SK-N-SH (cell line): ENCODE data around the gene KCNE2. TPM values are rescaled to one million over a fixed set of nuclear protein-coding genes. Genes with fewer than 3 reads are reported as not detected.
"Not testable (repeated sequence)": the region's sequence is repeated elsewhere in the genome, so short reads cannot be mapped to it uniquely, and the experiment has no call there.

Source experiments
- CTCF ChIA-PET: fragments of 300-600, 350-600 bp; formaldehyde crosslinking; extraction: SDS; loops from one replicate; lab custom pipeline; 2021; lab: Yijun Ruan, JAX
- POLR2A ChIA-PET: fragments of 350-600 bp; sonication (Branson Sonifier 250); formaldehyde crosslinking; extraction: SDS; loops from one replicate; lab custom pipeline; 2020; ENCODE audit warnings: antibody characterized with exemption, inconsistent platforms; lab: Yijun Ruan, JAX
- DNase-seq: peaks from one replicate; pipeline ENCODE4 v3.0.0; 2012
- H2AFZ ChIP-seq: fragments of 200-600 bp; sonication (generic); 2 replicates; pipeline ENCODE4 v1.8.1; 2016; ENCODE audit warnings: antibody characterized with exemption, mild to moderate bottlenecking, low read depth
- H3F3A ChIP-seq: fragments of 200-600 bp; sonication (generic); replicated peaks from 2 replicates; pipeline ENCODE3; 2016; ENCODE audit warnings: antibody characterized with exemption, mild to moderate bottlenecking; ENCODE audit not compliant: insufficient read depth
- H3K27ac ChIP-seq, 2 experiments: fragments of 200-500 bp in 1 of 2; fragments of 200-600 bp in 1 of 2; sonication (Bioruptor generic) in 1 of 2; sonication (generic), shearing (Covaris generic) in 1 of 2; 2 replicates each; pipeline versions ENCODE4 v1.5.1 to v1.6.1; 2014 to 2016; ENCODE audit warnings: low read depth in 2 of 2, inconsistent platforms in 1 of 2, low read length in 1 of 2, mild to moderate bottlenecking in 1 of 2, mixed read lengths in 1 of 2
- H3K27me3 ChIP-seq: fragments of 200-600 bp; sonication (generic), shearing (Covaris generic); 2 replicates; pipeline ENCODE4 v1.6.1; 2016; ENCODE audit warnings: mixed run types; ENCODE audit not compliant: insufficient read depth
- H3K36me3 ChIP-seq, 2 experiments: fragments of 200-500 bp in 1 of 2; fragments of 200-600 bp in 1 of 2; sonication (Bioruptor generic) in 1 of 2; sonication (generic) in 1 of 2; replicated peaks in 1 of 2; 2 replicates each; pipeline versions ENCODE3 to v1.5.1; 2014 to 2016; ENCODE audit warnings: low read length in 1 of 2, mild to moderate bottlenecking in 1 of 2; ENCODE audit not compliant: insufficient read depth in 2 of 2, control insufficient read depth in 1 of 2
- H3K4me1 ChIP-seq, 2 experiments: fragments of 200-500 bp in 1 of 2; fragments of 200-600 bp in 1 of 2; sonication (Bioruptor generic) in 1 of 2; sonication (generic), shearing (Covaris generic) in 1 of 2; 2 replicates each; pipeline versions ENCODE4 v1.5.1 to v1.6.1; 2014 to 2016; ENCODE audit warnings: low read depth in 1 of 2, low read length in 1 of 2, mixed run types in 1 of 2; ENCODE audit not compliant: insufficient read depth in 2 of 2, control insufficient read depth in 1 of 2
- H3K4me2 ChIP-seq: fragments of 200-600 bp; sonication (generic), shearing (Covaris generic); 2 replicates; pipeline ENCODE4 v1.6.1; 2017; ENCODE audit warnings: mixed run types
- H3K4me3 ChIP-seq, 2 experiments: fragments of 200-500 bp in 1 of 2; fragments of 200-600 bp in 1 of 2; sonication (Bioruptor generic) in 1 of 2; sonication (generic), shearing (Covaris generic) in 1 of 2; 2 replicates each; pipeline versions ENCODE4 v1.5.1 to v1.8.1; 2014 to 2016; ENCODE audit warnings: low read depth in 2 of 2, inconsistent platforms in 1 of 2, low read length in 1 of 2, mild to moderate bottlenecking in 1 of 2, mixed read lengths in 1 of 2, moderate library complexity in 1 of 2
- H3K79me2 ChIP-seq: fragments of 200-600 bp; sonication (generic); 2 replicates; pipeline ENCODE4 v1.8.1; 2017; ENCODE audit warnings: mild to moderate bottlenecking; ENCODE audit not compliant: insufficient read depth
- H3K9ac ChIP-seq: fragments of 200-600 bp; sonication (generic); 2 replicates; pipeline ENCODE4 v1.6.1; 2017; ENCODE audit warnings: mixed run types
- H3K9me2 ChIP-seq: fragments of 200-600 bp; sonication (generic); 2 replicates; pipeline ENCODE4 v1.6.1; 2017; ENCODE audit warnings: mixed run types
- H3K9me3 ChIP-seq: fragments of 200-600 bp; sonication (generic); 2 replicates; pipeline ENCODE4 v1.6.1; 2017; ENCODE audit warnings: mixed run types, mild to moderate bottlenecking, moderate library complexity
- H4K20me1 ChIP-seq: fragments of 200-600 bp; sonication (generic); 2 replicates; pipeline ENCODE4 v1.6.1; 2017; ENCODE audit warnings: mild to moderate bottlenecking, mixed run types; ENCODE audit not compliant: insufficient read depth
- WGBS: methylation state at CpG from one replicate; pipeline ENCODE4 v1.1.6; 2017; ENCODE audit warnings: low lambda C conversion rate; 5-methylcytosine and 5-hydroxymethylcytosine counted together
- polyA plus RNA-seq, 3 experiments: library from polyadenylated mRNA; depleted of rRNA; stranded (reverse); fragments of >200 nt; gene quantifications; 2 replicates each; pipeline ENCODE4 v1.2.3, GENCODE V29; 2012

KCNE2 gene
- polyA plus RNA-seq, 1 of the 3 experiments (the other 2 are of a cell fraction): 0.05 TPM

GRCh38 chr21:34383138-34383537, 19.3 kb downstream of the KCNE2 start:
- H3K4me1 ChIP-seq, POLR2A ChIA-PET, H3K27ac ChIP-seq, H3K4me2 ChIP-seq, H3K9me3 ChIP-seq, H2AFZ ChIP-seq, H3K9me2 ChIP-seq, H3K79me2 ChIP-seq, H3K27me3 ChIP-seq, DNase-seq, H3F3A ChIP-seq, CTCF ChIA-PET, H3K4me3 ChIP-seq, H4K20me1 ChIP-seq, H3K36me3 ChIP-seq, H3K9ac ChIP-seq: not testable (repeated sequence)
- WGBS: no CpG with 5 or more reads among the region's 2 CpGs

- POLR2A ChIA-PET, H3K9me3 ChIP-seq, H3K36me3 ChIP-seq, H3K9ac ChIP-seq, H2AFZ ChIP-seq, H3K9me2 ChIP-seq, H3K27ac ChIP-seq, H3K4me1 ChIP-seq, H3K4me3 ChIP-seq, H3K79me2 ChIP-seq, H3K27me3 ChIP-seq, DNase-seq, H3K4me2 ChIP-seq, H3F3A ChIP-seq, H4K20me1 ChIP-seq, CTCF ChIA-PET: not testable (repeated sequence)
- WGBS: no CpG with 5 or more reads among the region's 14 CpGs
Observed at GRCh38 chr21:34383724-34384415, 20.1 kb downstream of the KCNE2 start.

- H3K4me1 ChIP-seq, H3K79me2 ChIP-seq, H3K27me3 ChIP-seq, H4K20me1 ChIP-seq, DNase-seq, H3K4me3 ChIP-seq, H3K4me2 ChIP-seq, H3F3A ChIP-seq, CTCF ChIA-PET, H3K9ac ChIP-seq, H3K27ac ChIP-seq, H3K9me2 ChIP-seq, POLR2A ChIA-PET, H3K36me3 ChIP-seq, H3K9me3 ChIP-seq, H2AFZ ChIP-seq: not testable (repeated sequence)
- no CpG with 5 or more reads among the region's 5 CpGs for WGBS
Observed at GRCh38 chr21:34400522-34400921, 36.7 kb downstream of the KCNE2 start.

- H3K79me2 ChIP-seq, H3K4me3 ChIP-seq, H4K20me1 ChIP-seq, CTCF ChIA-PET, H3K9me2 ChIP-seq, POLR2A ChIA-PET, H3K27ac ChIP-seq, H3K36me3 ChIP-seq, DNase-seq, H3F3A ChIP-seq, H3K9me3 ChIP-seq, H3K4me1 ChIP-seq, H2AFZ ChIP-seq, H3K9ac ChIP-seq, H3K4me2 ChIP-seq, H3K27me3 ChIP-seq: not testable (repeated sequence)
- no CpG with 5 or more reads among the region's 5 CpGs for WGBS
Observed at GRCh38 chr21:34404742-34405141, 40.9 kb downstream of the KCNE2 start.

- H3K4me2 ChIP-seq, H3K79me2 ChIP-seq, H3K4me3 ChIP-seq, POLR2A ChIA-PET, H3K9me2 ChIP-seq, H2AFZ ChIP-seq, H3K9ac ChIP-seq, CTCF ChIA-PET, H3F3A ChIP-seq, H3K9me3 ChIP-seq, H4K20me1 ChIP-seq, DNase-seq, H3K36me3 ChIP-seq, H3K27ac ChIP-seq, H3K27me3 ChIP-seq, H3K4me1 ChIP-seq: not testable (repeated sequence)
- no CpG with 5 or more reads among the region's 2 CpGs for WGBS
Observed at GRCh38 chr21:34405686-34406085, 41.9 kb downstream of the KCNE2 start.

- H3K79me2 ChIP-seq, H3K27ac ChIP-seq, H3K4me2 ChIP-seq, H4K20me1 ChIP-seq, H3K9me2 ChIP-seq, DNase-seq, H2AFZ ChIP-seq, H3K27me3 ChIP-seq, POLR2A ChIA-PET, H3K36me3 ChIP-seq, H3K4me1 ChIP-seq, H3K9ac ChIP-seq, H3F3A ChIP-seq, H3K9me3 ChIP-seq, H3K4me3 ChIP-seq, CTCF ChIA-PET: not testable (repeated sequence)
- whole genome bisulfite sequencing: no CpG with 5 or more reads among the region's 6 CpGs
Observed at GRCh38 chr21:34406102-34406501, 42.3 kb downstream of the KCNE2 start.
